H54 (cell line): Measurements from ENCODE around the gene TLCD2.
A peak's percentile ranks its signal among the peaks of the same experiment; 100 is the strongest.

ENCODE experiments used
- DNase-seq: peaks from one replicate; pipeline ENCODE4 v3.0.0; 2011; ENCODE audit warnings: low spot score, mixed read lengths; ENCODE audit not compliant: insufficient read length
- FAIRE-seq: peaks from 3 replicates; lab custom pipeline; 2011; peaks lifted over from hg19 to GRCh38; lab: Jason Lieb, UNC
- POLR2A ChIP-seq: IDR thresholded peaks from 2 replicates; pipeline ENCODE4 v1.6.1; 2011; ENCODE audit warnings: low read depth, mild to moderate bottlenecking, low read length

The TLCD2 gene

GRCh38 chr17:1709971-1710806 is at the start of gene TLCD2:
Gene TLCD2 (minus strand): TSS chr17:1710377. CDS start chr17:1710242, 135 bp downstream.
- FAIRE-seq, result no peak

GRCh38 chr17:1759529-1759928 is 49.4 kb upstream of the TLCD2 start:
- FAIRE-seq (no peak), DNase-seq (no peak)
- no peak for TF ChIP-seq POLR2A

More at GRCh38 chr17:1709971-1710806, at the start of gene TLCD2:
- peak; percentile 78 for DNase-seq
- peak; percentile 56; the same call in 1 of the 2 replicates for TF ChIP-seq POLR2A

GRCh38 chr17:1758807-1759206 is 48.6 kb upstream of the TLCD2 start:
- no peak for FAIRE-seq
- no peak for TF ChIP-seq POLR2A
- no peak for DNase-seq

- no peak for DNase-seq
- TF ChIP-seq POLR2A, result no peak
- no peak for FAIRE-seq
Measured at GRCh38 chr17:1755827-1756262, 45.7 kb upstream of the TLCD2 start.

- no peak for FAIRE-seq
- DNase-seq, result no peak
- no peak for TF ChIP-seq POLR2A
Measured at GRCh38 chr17:1755252-1755826, 45.2 kb upstream of the TLCD2 start.

- FAIRE-seq (no peak), DNase-seq (no peak)
- TF ChIP-seq POLR2A, result no peak
Measured at GRCh38 chr17:1754430-1755112, 44.4 kb upstream of the TLCD2 start.

GRCh38 chr17:1753767-1754429 is 43.7 kb upstream of the TLCD2 start:
- no peak for FAIRE-seq
- no peak for DNase-seq

GRCh38 chr17:1752425-1753262 is 42.5 kb upstream of the TLCD2 start:
- FAIRE-seq (no peak), DNase-seq (peak; percentile 93)
- no peak for TF ChIP-seq POLR2A

More at GRCh38 chr17:1753767-1754429, 43.7 kb upstream of the TLCD2 start:
- TF ChIP-seq POLR2A, result no peak

- TF ChIP-seq POLR2A, result no peak
- no peak for FAIRE-seq
- no peak for DNase-seq
Measured at GRCh38 chr17:1750628-1751027, 40.5 kb upstream of the TLCD2 start.

GRCh38 chr17:1746975-1747543 is 36.9 kb upstream of the TLCD2 start:
- no peak for TF ChIP-seq POLR2A
- FAIRE-seq (no peak), DNase-seq (no peak)

GRCh38 chr17:1745513-1746020 is 35.4 kb upstream of the TLCD2 start:
- FAIRE-seq, result no peak
- TF ChIP-seq POLR2A, result no peak
- DNase-seq, result no peak
